ENCODE results near the gene WDPCP.

DNA sequence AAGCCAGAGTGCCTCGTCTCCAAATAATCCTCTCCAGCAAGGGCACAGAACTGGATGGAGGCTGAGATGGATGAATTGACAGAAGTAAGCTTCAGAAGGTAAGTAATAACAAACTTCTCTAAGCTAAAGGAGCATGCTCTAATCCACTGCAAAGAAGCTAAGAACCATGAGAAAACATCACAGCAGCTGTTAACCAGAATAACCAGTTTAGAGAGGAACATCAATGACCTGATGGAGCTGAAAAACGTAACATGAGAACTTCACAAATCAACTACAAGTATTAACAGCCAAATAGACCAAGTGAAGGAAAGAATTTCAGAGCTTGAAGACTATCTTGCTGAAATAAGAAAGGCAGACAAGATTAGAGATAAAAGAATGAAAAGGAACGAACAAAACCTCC is 32.3 kb downstream of the WDPCP start:
- TF ChIP-seq CTCF (conservative IDR thresholded peaks at IDR 0.05) (no peak), ZFX (IDR thresholded peaks at IDR 0.05) (no peak)
